ENCODE measurements around the gene CFAP97D1.

- TF ChIP-seq EZH2 (IDR thresholded peaks at IDR 0.05) (no peak), POLR2AphosphoS5 (IDR thresholded peaks at IDR 0.05; ENCODE audit: borderline replicate concordance, low read depth, low read length) (no peak)
These were observed 42.5 kb upstream of the CFAP97D1 start for GRCh38 chr17:43737722-43738121.

All from SK-N-MC (cell line).